Gastroesophageal sphincter (tissue), 4 donors: ENCODE measurements around the gene CLDN4. TPM values are rescaled to one million over a fixed set of nuclear protein-coding genes. Genes with fewer than 3 reads are reported as not detected.

Source experiments
- ATAC-seq: fragments of 150-250 bp; one replicate; pipeline ENCODE4 v1.9.1; 2016; ENCODE audit warnings: mild to moderate bottlenecking, moderate library complexity
- H3K27ac ChIP-seq, 4 donors: fragments of 200-600 bp; sonication (generic) in 3 of 4; 1 replicate in 3 of 4; 2 replicates in 1 of 4; pipeline ENCODE4 v1.5.1; 2016 to 2019
- H3K27me3 ChIP-seq: fragments of 200-600 bp; sonication (generic); one replicate; pipeline ENCODE4 v1.5.1; 2019
- H3K36me3 ChIP-seq, 2 donors: fragments of 200-600 bp; sonication (generic); one replicate each; pipeline ENCODE4 v1.5.1; 2019; ENCODE audit warnings: control low read depth in 1 of 2
- H3K4me1 ChIP-seq, 3 donors: fragments of 200-600 bp; sonication (generic); 1 replicate in 2 of 3; 2 replicates in 1 of 3; pipeline ENCODE4 v1.5.1; 2016 to 2019; ENCODE audit warnings: control low read depth in 2 of 3
- H3K4me3 ChIP-seq, 2 donors: fragments of 200-600 bp; sonication (generic); one replicate each; pipeline ENCODE4 v1.5.1; 2019; ENCODE audit warnings: mild to moderate bottlenecking in 1 of 2, moderate library complexity in 1 of 2
- H3K9me3 ChIP-seq, 3 donors: fragments of 200-600 bp; sonication (generic); one replicate each; pipeline ENCODE4 v1.5.1; 2017 to 2019; ENCODE audit warnings: control low read depth in 2 of 3
- CTCF ChIP-seq, 4 experiments: fragments of 200-600 bp in 2 of 4; fragments of 450-650 bp in 2 of 4; sonication (generic) in 1 of 4; IDR thresholded peaks; one replicate each; pipeline ENCODE4 v1.5.1; 2017 to 2019; ENCODE audit warnings: antibody characterized with exemption in 4 of 4, mild to moderate bottlenecking in 2 of 4, moderate library complexity in 2 of 4
- EP300 ChIP-seq: sonication (generic); formaldehyde crosslinking; IDR thresholded peaks from one replicate; pipeline ENCODE4 v1.6.1; 2017; ENCODE audit warnings: antibody characterized with exemption, mild to moderate bottlenecking
- POLR2A ChIP-seq, 2 donors: fragments of 450-650 bp; IDR thresholded peaks; one replicate each; pipeline ENCODE4 v1.6.1; 2017; ENCODE audit warnings: antibody characterized with exemption in 2 of 2, mild to moderate bottlenecking in 2 of 2, moderate library complexity in 1 of 2
- POLR2AphosphoS5 ChIP-seq: sonication (generic); formaldehyde crosslinking; IDR thresholded peaks from one replicate; pipeline ENCODE4 v1.6.1; 2017; ENCODE audit warnings: antibody characterized with exemption
- WGBS, 2 donors: methylation state at CpG; one replicate each; pipeline ENCODE4 v1.1.5; 2018; ENCODE audit warnings: low coverage in 1 of 2; 5-methylcytosine and 5-hydroxymethylcytosine counted together
- total RNA-seq, 4 donors: library from RNA; depleted of rRNA; stranded (reverse); fragments of >200 nt; gene quantifications; one replicate each; pipeline ENCODE4 v1.1.0, GENCODE V29; 2016

CLDN4 gene
- total RNA-seq, 4 donors from 2014 or later = 0.54 to 16.8 (median 0.79) TPM

GRCh38 chr7:73822319-73823173 lies 8.2 kb upstream of the CLDN4 start:
- WGBS, 2 donors = 43 to 61% methylated on average over 2 to 5 of the region's 15 CpGs
- no peak for TF ChIP-seq EP300
- no peak for TF ChIP-seq POLR2AphosphoS5
- TF ChIP-seq CTCF (IDR thresholded peaks at IDR 0.05) = no peak
- no peak for TF ChIP-seq POLR2A (IDR thresholded peaks at IDR 0.05)
- peak overlapping the region in 1 of 4 donors; percentile 48 for H3K27ac ChIP-seq
- peaks cover 0 to 4% (median 2%) of the 10 kb centered on the region in 3 donors for H3K4me1 ChIP-seq
- no peaks in the 10 kb centered on the region for H3K27me3 ChIP-seq
- no peaks in the 10 kb centered on the region for H3K9me3 ChIP-seq
- no peaks in the 10 kb centered on the region for H3K36me3 ChIP-seq
- peak; percentile 81 for ATAC-seq
- no peak overlapping the region for H3K4me3 ChIP-seq

- TF ChIP-seq POLR2A (IDR thresholded peaks at IDR 0.05) (no peak), CTCF (IDR thresholded peaks at IDR 0.05) (no peak), POLR2AphosphoS5 (no peak), EP300 (no peak)
- H3K4me3 ChIP-seq = no peak overlapping the region
- H3K4me1 ChIP-seq = peaks cover 0 to 11% (median 8%) of the 10 kb centered on the region in 3 donors
- no peaks in the 10 kb centered on the region for H3K36me3 ChIP-seq
- H3K27me3 ChIP-seq = no peaks in the 10 kb centered on the region
- WGBS, 2 donors = 82% methylated on average over 5 of the region's 5 CpGs; no CpG with 5 or more reads in 1 of the 2 donors
- H3K27ac ChIP-seq = peak overlapping the region in 1 of 4 donors; percentile 48
- no peaks in the 10 kb centered on the region for H3K9me3 ChIP-seq
- no peak for ATAC-seq
These were observed 7.5 kb upstream of the CLDN4 start for GRCh38 chr7:73823257-73823656.

GRCh38 chr7:73823873-73824592 lies 6.8 kb upstream of the CLDN4 start:
- H3K4me3 ChIP-seq = no peak overlapping the region
- no peaks in the 10 kb centered on the region for H3K27me3 ChIP-seq
- no peak for ATAC-seq
- H3K27ac ChIP-seq = no peak overlapping the region
- H3K36me3 ChIP-seq = no peaks in the 10 kb centered on the region
- 78 to 82% methylated on average over 7 of the region's 11 CpGs for WGBS, 2 donors
- peaks cover 0 to 13% (median 8%) of the 10 kb centered on the region in 3 donors for H3K4me1 ChIP-seq
- no peaks in the 10 kb centered on the region for H3K9me3 ChIP-seq
- no peak for TF ChIP-seq EP300

GRCh38 chr7:73824986-73825385 lies 5.8 kb upstream of the CLDN4 start:
- H3K4me3 ChIP-seq = no peak overlapping the region
- H3K9me3 ChIP-seq = no peaks in the 10 kb centered on the region
- TF ChIP-seq POLR2A (IDR thresholded peaks at IDR 0.05) (no peak), CTCF (IDR thresholded peaks at IDR 0.05) (no peak), POLR2AphosphoS5 (no peak), EP300 (no peak)
- 67% methylated on average over 1 of the region's 9 CpGs; no CpG with 5 or more reads in 1 of the 2 donors for WGBS, 2 donors
- H3K27me3 ChIP-seq = peaks cover 6% of the 10 kb centered on the region
- peaks cover 0 to 13% (median 8%) of the 10 kb centered on the region in 3 donors for H3K4me1 ChIP-seq
- ATAC-seq = no peak
- no peaks in the 10 kb centered on the region for H3K36me3 ChIP-seq
- no peak overlapping the region for H3K27ac ChIP-seq

DNA sequence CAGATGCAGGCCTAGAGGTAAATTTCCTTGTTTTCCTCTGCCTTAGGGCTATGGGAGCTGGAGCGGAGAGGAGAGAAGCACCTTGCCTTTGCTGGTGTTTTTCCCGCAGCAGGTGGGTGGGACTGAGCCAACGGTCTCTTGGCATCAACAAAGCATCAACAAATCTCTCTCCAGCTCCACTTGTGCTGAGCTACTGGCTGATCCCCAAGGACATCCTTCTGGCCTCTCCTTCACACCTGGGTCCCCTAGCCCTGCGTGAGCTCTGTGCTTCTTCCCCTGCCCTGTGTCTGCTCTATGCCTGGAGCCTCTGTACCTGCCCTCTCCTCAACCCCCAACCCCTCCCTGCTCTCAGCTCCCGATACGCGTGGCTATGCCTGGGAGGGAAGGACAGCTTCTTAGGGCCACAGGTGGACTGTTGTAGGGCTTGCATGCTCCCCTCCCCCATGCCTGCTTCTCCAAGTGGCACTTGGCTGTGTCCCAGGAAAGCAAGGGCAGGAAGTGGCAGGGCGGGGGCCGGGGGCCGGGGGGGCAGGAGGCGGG lies 3.2 kb upstream of the CLDN4 start:
- Histone ChIP-seq H3K27me3 (peaks cover 32% of the 10 kb centered on the region), H3K4me3 (no peak overlapping the region), H3K27ac (peak overlapping the region in 1 of 4 donors; percentile 10), H3K36me3 (no peaks in the 10 kb centered on the region), H3K9me3 (no peaks in the 10 kb centered on the region), H3K4me1 (peaks cover 0 to 22% (median 11%) of the 10 kb centered on the region in 3 donors)
- WGBS, 2 donors = 27 to 50% methylated on average over 2 to 5 of the region's 11 CpGs
- no peak for ATAC-seq
- TF ChIP-seq POLR2AphosphoS5 (no peak), CTCF (IDR thresholded peaks at IDR 0.05) (no peak), EP300 (no peak), POLR2A (IDR thresholded peaks at IDR 0.05) (no peak)
